H9 (cell line): ENCODE results near the gene UCMA. TPM values are rescaled to one million over a fixed set of nuclear protein-coding genes. Genes with fewer than 3 reads are reported as not detected.

Experiments used
- DNase-seq: peaks from one replicate; pipeline ENCODE4 v3.0.0-alpha.2; 2017
- H2AFZ ChIP-seq: one replicate; pipeline ENCODE4 v1.6.1; 2013; ENCODE audit warnings: mild to moderate bottlenecking, low read length, control low read depth, moderate library complexity
- H2AK5ac ChIP-seq: 2 replicates; pipeline ENCODE4 v1.6.1; 2013; ENCODE audit warnings: low read length, control low read depth, mixed read lengths; ENCODE audit not compliant: insufficient read length
- H2BK120ac ChIP-seq: one replicate; pipeline ENCODE4 v1.6.1; 2013; ENCODE audit warnings: low read depth, mild to moderate bottlenecking, low read length, control low read depth, inconsistent platforms; ENCODE audit not compliant: poor library complexity, severe bottlenecking
- H2BK12ac ChIP-seq: 2 replicates; pipeline ENCODE4 v1.6.1; 2013; ENCODE audit warnings: low read length, control low read depth, mixed read lengths, low read depth; ENCODE audit not compliant: insufficient read length
- H2BK15ac ChIP-seq: 2 replicates; pipeline ENCODE4 v1.6.1; 2013; ENCODE audit warnings: low read depth, low read length, control low read depth
- H2BK20ac ChIP-seq: one replicate; pipeline ENCODE4 v1.6.1; 2013; ENCODE audit warnings: low read depth, mild to moderate bottlenecking, low read length, control low read depth, inconsistent platforms; ENCODE audit not compliant: poor library complexity, severe bottlenecking
- H2BK5ac ChIP-seq: 2 replicates; pipeline ENCODE4 v1.6.1; 2013; ENCODE audit warnings: low read length, control low read depth, mixed read lengths; ENCODE audit not compliant: insufficient read length
- H3K14ac ChIP-seq: 2 replicates; pipeline ENCODE4 v1.6.1; 2013; ENCODE audit warnings: low read length, control low read depth; ENCODE audit not compliant: insufficient read depth
- H3K18ac ChIP-seq: 2 replicates; pipeline ENCODE4 v1.6.1; 2013; ENCODE audit warnings: low read depth, mild to moderate bottlenecking, mixed read lengths, low read length, control low read depth; ENCODE audit not compliant: insufficient read length
- H3K23ac ChIP-seq: 2 replicates; pipeline ENCODE4 v1.6.1; 2013; ENCODE audit warnings: low read length, control low read depth, mixed read lengths, low read depth; ENCODE audit not compliant: insufficient read length
- H3K23me2 ChIP-seq: 2 replicates; pipeline ENCODE4 v1.6.1; 2013; ENCODE audit warnings: low read depth, mild to moderate bottlenecking, mixed read lengths, low read length, control low read depth; ENCODE audit not compliant: insufficient read length, poor library complexity, severe bottlenecking
- H3K27ac ChIP-seq: 2 replicates; pipeline ENCODE4 v1.5.1; 2013; ENCODE audit warnings: low read length, control low read depth, mixed read lengths, low read depth; ENCODE audit not compliant: insufficient read length
- H3K27me3 ChIP-seq: 2 replicates; pipeline ENCODE4 v1.6.1; 2013; ENCODE audit warnings: low read length, control low read depth, inconsistent platforms; ENCODE audit not compliant: insufficient read depth
- H3K4ac ChIP-seq: 2 replicates; pipeline ENCODE4 v1.6.1; 2013; ENCODE audit warnings: low read depth, mild to moderate bottlenecking, control low read depth, inconsistent platforms, low read length, moderate library complexity
- H3K4me1 ChIP-seq: 2 replicates; pipeline ENCODE4 v1.6.1; 2013; ENCODE audit warnings: low read length, control low read depth, inconsistent platforms; ENCODE audit not compliant: insufficient read depth
- H3K4me2 ChIP-seq: 2 replicates; pipeline ENCODE4 v1.6.1; 2013; ENCODE audit warnings: low read length, control low read depth, mixed read lengths; ENCODE audit not compliant: insufficient read length, insufficient read depth
- H3K56ac ChIP-seq: 2 replicates; pipeline ENCODE4 v1.6.1; 2013; ENCODE audit warnings: low read depth, mild to moderate bottlenecking, mixed read lengths, low read length, control low read depth; ENCODE audit not compliant: insufficient read length
- H3K79me1 ChIP-seq: 2 replicates; pipeline ENCODE4 v1.6.1; 2013; ENCODE audit warnings: low read depth, mild to moderate bottlenecking, moderate library complexity, low read length, control low read depth, inconsistent platforms; ENCODE audit not compliant: insufficient read depth, poor library complexity, severe bottlenecking
- H3K79me2 ChIP-seq: 2 replicates; pipeline ENCODE4 v1.6.1; 2013; ENCODE audit warnings: low read length, control low read depth, inconsistent platforms; ENCODE audit not compliant: insufficient read depth
- H3K9ac ChIP-seq: 2 replicates; pipeline ENCODE4 v1.6.1; 2013; ENCODE audit warnings: low read length, control low read depth, mixed read lengths; ENCODE audit not compliant: insufficient read length; ENCODE audit errors: extremely low read depth
- H3K9me3 ChIP-seq: one replicate; pipeline ENCODE4 v1.6.1; 2013; ENCODE audit warnings: low read depth, low read length, inconsistent platforms; ENCODE audit not compliant: control insufficient read depth
- H3T11ph ChIP-seq: one replicate; pipeline ENCODE4 v1.6.1; 2013; ENCODE audit warnings: mild to moderate bottlenecking, low read length, control low read depth, inconsistent platforms
- H4K20me1 ChIP-seq: one replicate; pipeline ENCODE4 v1.6.1; 2013; ENCODE audit not compliant: control insufficient read depth, insufficient read length, insufficient read depth
- H4K5ac ChIP-seq: 2 replicates; pipeline ENCODE4 v1.6.1; 2013; ENCODE audit warnings: low read depth, mild to moderate bottlenecking, mixed read lengths, low read length, control low read depth; ENCODE audit not compliant: insufficient read length
- H4K8ac ChIP-seq: replicated peaks from 2 replicates; pipeline ENCODE4 v1.6.1; 2013; ENCODE audit warnings: low read length, control low read depth, mixed read lengths, low read depth; ENCODE audit not compliant: insufficient read length
- H4K91ac ChIP-seq: 2 replicates; pipeline ENCODE4 v1.6.1; 2013; ENCODE audit warnings: low read depth, mild to moderate bottlenecking, moderate library complexity, mixed read lengths, low read length, control low read depth; ENCODE audit not compliant: insufficient read length
- H3K27ac Mint-ChIP-seq, 3 experiments: 2 replicates in 2 of 3; 3 replicates in 1 of 3; pipeline ENCODE4 v1.8.0; 2020 to 2021; ENCODE audit warnings: mixed read lengths in 3 of 3, mild to moderate bottlenecking in 1 of 3, moderate library complexity in 1 of 3
- H3K27me3 Mint-ChIP-seq: 2 replicates; pipeline ENCODE4 v1.8.0; 2021; ENCODE audit warnings: low read depth, mild to moderate bottlenecking, moderate library complexity, mixed read lengths
- H3K36me3 Mint-ChIP-seq, 3 experiments: 2 replicates in 2 of 3; 3 replicates in 1 of 3; pipeline ENCODE4 v1.8.0; 2020 to 2021; ENCODE audit warnings: low read depth in 3 of 3, mixed read lengths in 3 of 3; ENCODE audit not compliant: insufficient read depth in 1 of 3
- H3K4me1 Mint-ChIP-seq, 2 experiments: 2 replicates each; pipeline ENCODE4 v1.8.0; 2020; ENCODE audit warnings: mixed read lengths in 2 of 2
- H3K4me3 Mint-ChIP-seq, 2 experiments: 2 replicates in 1 of 2; 3 replicates in 1 of 2; pipeline ENCODE4 v1.8.0; 2020 to 2021; ENCODE audit warnings: mild to moderate bottlenecking in 2 of 2, mixed read lengths in 2 of 2, moderate library complexity in 1 of 2
- H3K9me3 Mint-ChIP-seq, 2 experiments: 2 replicates in 1 of 2; 3 replicates in 1 of 2; pipeline ENCODE4 v1.8.0; 2020; ENCODE audit warnings: mild to moderate bottlenecking in 2 of 2, mixed read lengths in 2 of 2, moderate library complexity in 1 of 2
- CTCF ChIP-seq: fragments of 200-600 bp; sonication (generic); conservative IDR thresholded peaks from 3 replicates; pipeline ENCODE4 v1.8.0; 2021; ENCODE audit warnings: antibody characterized with exemption, mild to moderate bottlenecking
- WGBS: extraction: QIAGEN DNeasy Blood & Tissue Kit; methylation state at CpG from one replicate; pipeline ENCODE4 v1.1.7; 2013; ENCODE audit warnings: missing lambda C conversion rate, low lambda C conversion rate, mixed read lengths; ENCODE audit not compliant: insufficient read length; ENCODE audit errors: extremely low coverage; 5-methylcytosine and 5-hydroxymethylcytosine counted together
- total RNA-seq: library from RNA; stranded (reverse); gene quantifications from 2 replicates; pipeline ENCODE4 v1.2.1, GENCODE V29; 2021

The UCMA gene
- total RNA-seq, 1 experiment from 2014 or later: not detected

- Histone ChIP-seq H2BK15ac (no peak overlapping the region), H3K27ac (no peak overlapping the region), H3K9me3 (no peaks in the 10 kb centered on the region), H3K18ac (no peak overlapping the region), H2AK5ac (no peak overlapping the region), H2BK5ac (no peak overlapping the region), H3K4me2 (no peak overlapping the region), H3K4ac (no peak overlapping the region), H2AFZ (no peak overlapping the region), H3K23me2 (no peaks in the 10 kb centered on the region), H4K5ac (no peak overlapping the region), H4K20me1 (no peaks in the 10 kb centered on the region), H3T11ph (no peak overlapping the region), H3K27me3 (no peaks in the 10 kb centered on the region), H2BK120ac (no peak overlapping the region), H3K14ac (no peak overlapping the region), H3K4me1 (no peaks in the 10 kb centered on the region), H2BK12ac (no peak overlapping the region), H4K8ac (no peak overlapping the region), H3K9ac (no peak overlapping the region), H3K79me2 (no peaks in the 10 kb centered on the region), H3K79me1 (no peaks in the 10 kb centered on the region), H2BK20ac (no peak overlapping the region), H3K23ac (no peak overlapping the region), H4K91ac (no peak overlapping the region), H3K56ac (no peak overlapping the region)
- H3K9me3 Mint-ChIP-seq: peaks cover 7 to 16% of the 10 kb centered on the region in 2 experiments; a peak in 4 of 5 replicates
- no CpG with 5 or more reads among the region's 2 CpGs for WGBS
- no peak overlapping the region for H3K27ac Mint-ChIP-seq
- H3K36me3 Mint-ChIP-seq: peaks cover 0 to 6% (median 6%) of the 10 kb centered on the region in 3 experiments; a peak in 4 of 7 replicates
- H3K27me3 Mint-ChIP-seq: peaks cover 3% of the 10 kb centered on the region
- no peak for DNase-seq
- TF ChIP-seq CTCF: no peak
- H3K4me3 Mint-ChIP-seq: no peak overlapping the region
- peaks cover 3 to 4% of the 10 kb centered on the region in 2 experiments; a peak in 1 of 4 replicates for H3K4me1 Mint-ChIP-seq
These were observed 22.5 kb upstream of the UCMA start for GRCh38 chr10:13256627-13257026.
